NCI-H2081 treated with DMSO at 0.1 percent for 48 hours (cell line): ENCODE measurements around the gene DHX58.

Experiments used
- DNase-seq: peaks from one replicate; lab custom pipeline; 2025; lab: John Stamatoyannopoulos, UW

DHX58 gene

GRCh38 chr17:42110301-42111264, 1.9 kb downstream of the DHX58 start:
- no peak for DNase-seq

GRCh38 chr17:42109086-42109485, 3.4 kb downstream of the DHX58 start:
- no peak for DNase-seq

- DNase-seq: peak; percentile 87
Measured at GRCh38 chr17:42107597-42108576, 4.6 kb downstream of the DHX58 start.

- no peak for DNase-seq
Measured at GRCh38 chr17:42107124-42107523, 5.4 kb downstream of the DHX58 start.

- no peak for DNase-seq
Measured at GRCh38 chr17:42106009-42106408, 6.5 kb downstream of the DHX58 start.

GRCh38 chr17:42104264-42104663, 8.2 kb downstream of the DHX58 start:
- no peak for DNase-seq

GRCh38 chr17:42103221-42103954, 9.1 kb downstream of the DHX58 start:
- no peak for DNase-seq

- no peak for DNase-seq
Measured at GRCh38 chr17:42101513-42102292, 10.8 kb downstream of the DHX58 start.

- no peak for DNase-seq
Measured at GRCh38 chr17:42098730-42099399, 13.6 kb downstream of the DHX58 start.

GRCh38 chr17:42097691-42098631, 14.6 kb downstream of the DHX58 start, which contains the start of gene ZNF385C:
Gene ZNF385C (minus strand): TSS chr17:42098473. CDS start chr17:42063056, 35,417 bp downstream.
- no peak for DNase-seq

GRCh38 chr17:42096360-42097111, 16.0 kb downstream of the DHX58 start:
- DNase-seq: no peak

GRCh38 chr17:42094375-42095069, 18.0 kb downstream of the DHX58 start:
- DNase-seq: no peak

GRCh38 chr17:42092939-42093338, 19.6 kb downstream of the DHX58 start:
- DNase-seq: no peak

- no peak for DNase-seq
Measured at GRCh38 chr17:42090964-42091790, 21.3 kb downstream of the DHX58 start.

- no peak for DNase-seq
Measured at GRCh38 chr17:42088736-42089135, 23.8 kb downstream of the DHX58 start.

- DNase-seq: no peak
Measured at GRCh38 chr17:42087736-42088705, 24.5 kb downstream of the DHX58 start.
